K562 (cell line): ENCODE data around the gene ALDH1A2. TPM values are rescaled to one million over a fixed set of nuclear protein-coding genes. Genes with fewer than 3 reads are reported as not detected.

Experiments
- CLOCK ChIP-seq: fragments of 250-450 bp; sonication (Bioruptor Pico); IDR thresholded peaks from 2 replicates; pipeline ENCODE4 v1.4.0; 2020; ENCODE audit warnings: mild to moderate bottlenecking, moderate library complexity, borderline replicate concordance
- COPS2 ChIP-seq: fragments of 450-650 bp; conservative IDR thresholded peaks from 2 replicates; pipeline ENCODE4 v1.6.1; 2016; ENCODE audit warnings: mild to moderate bottlenecking, moderate library complexity
- FOXA3 ChIP-seq, 2 experiments: fragments of 450-650 bp in 1 of 2; sonication (generic) in 1 of 2; formaldehyde crosslinking; IDR thresholded peaks in 1 of 2; conservative IDR thresholded peaks in 1 of 2; 2 replicates each; pipeline versions ENCODE4 v1.4.0 to v1.8.0; 2020 to 2022; ENCODE audit warnings: mild to moderate bottlenecking in 2 of 2, missing genetic modification reagents in 1 of 2
- GABPB2 ChIP-seq: fragments of 250-450 bp; sonication (Bioruptor Pico); conservative IDR thresholded peaks from 2 replicates; pipeline ENCODE4 v1.5.1; 2021; ENCODE audit warnings: mild to moderate bottlenecking
- MEF2A ChIP-seq: IDR thresholded peaks from 2 replicates; pipeline ENCODE4 v1.6.1; 2011; ENCODE audit warnings: low read depth, mild to moderate bottlenecking, low read length, moderate library complexity; ENCODE audit not compliant: control insufficient read depth
- NCOA1 ChIP-seq: fragments of 450-650 bp; IDR thresholded peaks from 2 replicates; pipeline ENCODE4 v1.6.1; 2016; ENCODE audit warnings: low read depth
- NFIX ChIP-seq: fragments of 250-450 bp; sonication (Bioruptor Pico); IDR thresholded peaks from 2 replicates; pipeline ENCODE4 v1.4.0; 2020; ENCODE audit warnings: low read depth, mild to moderate bottlenecking, moderate library complexity
- NRF1 ChIP-seq, 2 experiments: fragments of 450-650 bp; IDR thresholded peaks in 1 of 2; conservative IDR thresholded peaks in 1 of 2; 2 replicates each; pipeline ENCODE4 v1.6.1; 2014; ENCODE audit warnings: mild to moderate bottlenecking in 2 of 2
- OTX1 ChIP-seq: fragments of 450-650 bp; formaldehyde crosslinking; IDR thresholded peaks from 2 replicates; pipeline ENCODE4 v1.4.0; 2022; ENCODE audit warnings: mild to moderate bottlenecking
- PYGO2 ChIP-seq: fragments of 450-650 bp; IDR thresholded peaks from 2 replicates; pipeline ENCODE4 v1.6.1; 2016; ENCODE audit warnings: mild to moderate bottlenecking, missing genetic modification characterization, moderate library complexity, missing compliant biosample characterization
- RAD51 ChIP-seq: fragments of 450-650 bp; IDR thresholded peaks from 2 replicates; pipeline ENCODE4 v1.7.1; 2016; ENCODE audit warnings: low read depth, mild to moderate bottlenecking, borderline replicate concordance
- RHOXF2B ChIP-seq: fragments of 250-450 bp; sonication (Bioruptor Pico); conservative IDR thresholded peaks from 2 replicates; pipeline ENCODE4 v1.5.1; 2021
- SIN3A ChIP-seq, 2 experiments: fragments of 150-350 bp in 1 of 2; IDR thresholded peaks; 2 replicates each; pipeline ENCODE4 v1.6.1; 2011 to 2016; ENCODE audit warnings: borderline replicate concordance in 2 of 2, low read depth in 2 of 2, low read length in 2 of 2, mild to moderate bottlenecking in 2 of 2, moderate library complexity in 2 of 2; ENCODE audit not compliant: control insufficient read depth in 1 of 2
- TCF15 ChIP-seq: fragments of 250-450 bp; sonication (Bioruptor Pico); IDR thresholded peaks from 2 replicates; pipeline ENCODE4 v1.8.0; 2022; ENCODE audit warnings: moderate library complexity, mild to moderate bottlenecking, inconsistent platforms
- ZC3H4 ChIP-seq: sonication (generic); formaldehyde crosslinking; IDR thresholded peaks from 2 replicates; pipeline ENCODE4 v1.9.0; 2021; ENCODE audit warnings: missing genetic modification reagents, borderline replicate concordance
- ZFX ChIP-seq: sonication (generic); formaldehyde crosslinking; IDR thresholded peaks from 2 replicates; pipeline ENCODE4 v1.8.0; 2022; ENCODE audit warnings: mild to moderate bottlenecking, missing genetic modification reagents, moderate library complexity
- ZNF140 ChIP-seq: fragments of 250-450 bp; sonication (Bioruptor Pico); IDR thresholded peaks from 2 replicates; pipeline ENCODE4 v1.8.0; 2021; ENCODE audit warnings: moderate library complexity, mild to moderate bottlenecking, inconsistent platforms
- ZNF77 ChIP-seq: fragments of 250-450 bp; sonication (Bioruptor Pico); IDR thresholded peaks from 2 replicates; pipeline ENCODE4 v1.5.0; 2020
- polyA plus RNA-seq, 8 experiments: library from polyadenylated mRNA; depleted of rRNA in 4 of 8; stranded (reverse) in 5 of 8; unstranded in 3 of 8; fragments of >200 nt; fragmentation: Nextera tagmentation in 2 of 8; fragmentation: Illumina TruSeq in 1 of 8; extraction: Ambion mirVana in 2 of 8; extraction: Trizol in 1 of 8; gene quantifications; 2 replicates each; pipeline versions ENCODE4 v1.2.1 to v1.2.3, GENCODE V29; 2011 to 2014; ENCODE audit warnings: inconsistent platforms in 1 of 8, missing spikeins in 1 of 8
- total RNA-seq, 7 experiments: library from RNA; depleted of rRNA in 6 of 7; stranded (reverse); fragments of >200 nt in 6 of 7; fragmentation: Illumina TruSeq in 2 of 7; extraction: Trizol in 2 of 7; gene quantifications; 2 replicates each; pipeline versions ENCODE4 v1.2.1 to v1.2.3, GENCODE V29; 2011 to 2021; ENCODE audit warnings: low replicate concordance in 1 of 7
- TF ChIP-seq, protein P1 (sequence below): fragments of 250-450 bp; sonication (Bioruptor Pico); IDR thresholded peaks from 2 replicates; pipeline ENCODE4 v1.5.1; 2021; ENCODE audit warnings: mild to moderate bottlenecking
- TF ChIP-seq, protein P2 (sequence below): sonication (generic); formaldehyde crosslinking; IDR thresholded peaks from 2 replicates; pipeline ENCODE4 v1.8.1; 2023; ENCODE audit warnings: missing genetic modification reagents, mild to moderate bottlenecking, borderline replicate concordance

ALDH1A2 gene
- total and polyA plus RNA-seq, 9 of the 15 experiments (the other 6 are each of a cell fraction or from before 2014, with no cell fraction given) = 115 to 393 (median 333) TPM

GRCh38 chr15:58114812-58115211, 49.3 kb upstream of the ALDH1A2 start (continued):
- TF ChIP-seq COPS2 (no peak), PYGO2 (tag) (no peak), SIN3A (IDR thresholded peaks at IDR 0.05; ENCODE audit: borderline replicate concordance in 2 of 2, control insufficient read depth in 1 of 2, low read depth in 2 of 2, low read length in 2 of 2) (no peak), ZNF77 (no peak), GABPB2 (CRISPR knock-in tag) (no peak), NCOA1 (0 out of 2 replicates have a peak, but pooled peaks have one; percentile 42), MEF2A (no peak), ZFX (CRISPR knock-in tag) (no peak), RHOXF2B (CRISPR knock-in tag) (no peak), OTX1 (CRISPR knock-in tag) (no peak), CLOCK (CRISPR knock-in tag) (no peak), NFIX (no peak), NRF1 (conservative IDR thresholded peaks at IDR 0.05 in 1 of 2, IDR thresholded peaks at IDR 0.05 in 1 of 2) (no peak), FOXA3 (CRISPR knock-in tag; conservative IDR thresholded peaks at IDR 0.05 in 1 of 2, IDR thresholded peaks at IDR 0.05 in 1 of 2) (0 out of 4 replicates have a peak, but pooled peaks of 1 of the 2 experiments have one; percentile 5), RAD51 (no peak), TCF15 (CRISPR knock-in tag) (no peak), ZC3H4 (no peak), ZNF140 (CRISPR knock-in tag) (no peak)
- TF ChIP-seq, protein P1, sequence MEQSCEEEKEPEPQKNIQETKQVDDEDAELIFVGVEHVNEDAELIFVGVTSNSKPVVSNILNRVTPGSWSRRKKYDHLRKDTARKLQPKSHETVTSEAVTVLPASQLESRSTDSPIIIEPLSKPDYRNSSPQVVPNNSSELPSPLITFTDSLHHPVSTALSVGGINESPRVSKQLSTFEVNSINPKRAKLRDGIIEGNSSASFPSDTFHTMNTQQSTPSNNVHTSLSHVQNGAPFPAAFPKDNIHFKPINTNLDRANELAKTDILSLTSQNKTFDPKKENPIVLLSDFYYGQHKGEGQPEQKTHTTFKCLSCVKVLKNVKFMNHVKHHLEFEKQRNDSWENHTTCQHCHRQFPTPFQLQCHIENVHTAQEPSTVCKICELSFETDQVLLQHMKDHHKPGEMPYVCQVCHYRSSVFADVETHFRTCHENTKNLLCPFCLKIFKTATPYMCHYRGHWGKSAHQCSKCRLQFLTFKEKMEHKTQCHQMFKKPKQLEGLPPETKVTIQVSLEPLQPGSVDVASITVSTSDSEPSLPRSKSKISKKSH (CRISPR knock-in tag) = no peak
- TF ChIP-seq, protein P2, sequence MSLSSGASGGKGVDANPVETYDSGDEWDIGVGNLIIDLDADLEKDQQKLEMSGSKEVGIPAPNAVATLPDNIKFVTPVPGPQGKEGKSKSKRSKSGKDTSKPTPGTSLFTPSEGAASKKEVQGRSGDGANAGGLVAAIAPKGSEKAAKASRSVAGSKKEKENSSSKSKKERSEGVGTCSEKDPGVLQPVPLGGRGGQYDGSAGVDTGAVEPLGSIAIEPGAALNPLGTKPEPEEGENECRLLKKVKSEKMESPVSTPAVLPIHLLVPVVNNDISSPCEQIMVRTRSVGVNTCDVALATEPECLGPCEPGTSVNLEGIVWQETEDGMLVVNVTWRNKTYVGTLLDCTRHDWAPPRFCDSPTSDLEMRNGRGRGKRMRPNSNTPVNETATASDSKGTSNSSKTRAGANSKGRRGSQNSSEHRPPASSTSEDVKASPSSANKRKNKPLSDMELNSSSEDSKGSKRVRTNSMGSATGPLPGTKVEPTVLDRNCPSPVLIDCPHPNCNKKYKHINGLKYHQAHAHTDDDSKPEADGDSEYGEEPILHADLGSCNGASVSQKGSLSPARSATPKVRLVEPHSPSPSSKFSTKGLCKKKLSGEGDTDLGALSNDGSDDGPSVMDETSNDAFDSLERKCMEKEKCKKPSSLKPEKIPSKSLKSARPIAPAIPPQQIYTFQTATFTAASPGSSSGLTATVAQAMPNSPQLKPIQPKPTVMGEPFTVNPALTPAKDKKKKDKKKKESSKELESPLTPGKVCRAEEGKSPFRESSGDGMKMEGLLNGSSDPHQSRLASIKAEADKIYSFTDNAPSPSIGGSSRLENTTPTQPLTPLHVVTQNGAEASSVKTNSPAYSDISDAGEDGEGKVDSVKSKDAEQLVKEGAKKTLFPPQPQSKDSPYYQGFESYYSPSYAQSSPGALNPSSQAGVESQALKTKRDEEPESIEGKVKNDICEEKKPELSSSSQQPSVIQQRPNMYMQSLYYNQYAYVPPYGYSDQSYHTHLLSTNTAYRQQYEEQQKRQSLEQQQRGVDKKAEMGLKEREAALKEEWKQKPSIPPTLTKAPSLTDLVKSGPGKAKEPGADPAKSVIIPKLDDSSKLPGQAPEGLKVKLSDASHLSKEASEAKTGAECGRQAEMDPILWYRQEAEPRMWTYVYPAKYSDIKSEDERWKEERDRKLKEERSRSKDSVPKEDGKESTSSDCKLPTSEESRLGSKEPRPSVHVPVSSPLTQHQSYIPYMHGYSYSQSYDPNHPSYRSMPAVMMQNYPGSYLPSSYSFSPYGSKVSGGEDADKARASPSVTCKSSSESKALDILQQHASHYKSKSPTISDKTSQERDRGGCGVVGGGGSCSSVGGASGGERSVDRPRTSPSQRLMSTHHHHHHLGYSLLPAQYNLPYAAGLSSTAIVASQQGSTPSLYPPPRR (CRISPR knock-in tag) = no peak
